GM12874 (cell line): Measurements from ENCODE around the gene URB1.

Experiments used
- TF ChIP-seq, protein P1 (sequence below): IDR thresholded peaks from 2 replicates; pipeline ENCODE4 v1.5.1; 2011; ENCODE audit warnings: low read depth, mild to moderate bottlenecking, control low read depth, low read length, moderate library complexity; ENCODE audit not compliant: insufficient read depth

The URB1 gene

GRCh38 chr21:32320059-32320458 is 72.8 kb downstream of the URB1 start:
- TF ChIP-seq, protein P1, sequence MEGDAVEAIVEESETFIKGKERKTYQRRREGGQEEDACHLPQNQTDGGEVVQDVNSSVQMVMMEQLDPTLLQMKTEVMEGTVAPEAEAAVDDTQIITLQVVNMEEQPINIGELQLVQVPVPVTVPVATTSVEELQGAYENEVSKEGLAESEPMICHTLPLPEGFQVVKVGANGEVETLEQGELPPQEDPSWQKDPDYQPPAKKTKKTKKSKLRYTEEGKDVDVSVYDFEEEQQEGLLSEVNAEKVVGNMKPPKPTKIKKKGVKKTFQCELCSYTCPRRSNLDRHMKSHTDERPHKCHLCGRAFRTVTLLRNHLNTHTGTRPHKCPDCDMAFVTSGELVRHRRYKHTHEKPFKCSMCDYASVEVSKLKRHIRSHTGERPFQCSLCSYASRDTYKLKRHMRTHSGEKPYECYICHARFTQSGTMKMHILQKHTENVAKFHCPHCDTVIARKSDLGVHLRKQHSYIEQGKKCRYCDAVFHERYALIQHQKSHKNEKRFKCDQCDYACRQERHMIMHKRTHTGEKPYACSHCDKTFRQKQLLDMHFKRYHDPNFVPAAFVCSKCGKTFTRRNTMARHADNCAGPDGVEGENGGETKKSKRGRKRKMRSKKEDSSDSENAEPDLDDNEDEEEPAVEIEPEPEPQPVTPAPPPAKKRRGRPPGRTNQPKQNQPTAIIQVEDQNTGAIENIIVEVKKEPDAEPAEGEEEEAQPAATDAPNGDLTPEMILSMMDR: no peak

DNA sequence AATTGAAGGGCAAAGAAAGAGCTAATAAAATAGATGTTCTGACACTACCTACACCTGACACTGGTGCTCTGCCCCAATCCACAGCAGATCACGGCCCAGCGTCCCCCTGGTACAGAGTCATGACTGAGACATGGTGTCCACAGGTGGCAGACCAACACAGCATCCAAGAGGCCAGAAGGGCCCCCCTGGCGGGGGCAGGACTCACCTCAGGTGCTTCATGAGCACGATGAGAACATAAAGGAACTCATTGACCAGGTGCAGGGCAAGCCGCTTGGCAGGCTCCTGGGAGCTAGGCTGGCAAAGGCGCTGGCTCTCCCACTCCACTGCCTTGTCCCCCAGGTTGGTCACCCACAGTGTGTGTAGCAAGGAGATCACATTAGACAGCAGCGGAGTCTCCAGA is 73.8 kb downstream of the URB1 start:
- TF ChIP-seq, protein P1: no peak

DNA sequence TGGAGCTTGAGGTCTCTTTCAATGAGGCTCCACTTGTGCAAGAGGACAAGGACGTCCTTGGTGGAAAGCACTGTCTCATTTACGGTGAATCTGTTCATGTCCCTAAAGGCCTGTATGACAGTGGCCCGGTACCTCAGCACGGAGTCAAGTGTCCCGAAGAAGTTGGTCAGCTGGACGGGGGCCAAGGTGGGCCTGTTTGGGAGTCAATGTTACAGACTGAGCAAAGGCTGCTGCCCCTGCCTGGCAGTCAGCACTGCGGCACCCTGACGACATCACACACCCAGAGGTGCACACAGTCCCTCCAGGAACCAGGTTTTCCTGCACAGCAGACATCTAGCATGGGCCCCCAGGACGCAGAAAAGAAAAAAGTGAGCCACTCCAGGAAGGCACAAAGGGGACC is 75.1 kb downstream of the URB1 start:
- TF ChIP-seq, protein P1: no peak

- TF ChIP-seq, protein P1: no peak
Observed at GRCh38 chr21:32316361-32317215, 76.2 kb downstream of the URB1 start.

- TF ChIP-seq, protein P1: no peak
Observed at GRCh38 chr21:32315511-32316281, 77.1 kb downstream of the URB1 start.

- TF ChIP-seq, protein P1: no peak
Observed at GRCh38 chr21:32314806-32315205, 78.0 kb downstream of the URB1 start.

DNA sequence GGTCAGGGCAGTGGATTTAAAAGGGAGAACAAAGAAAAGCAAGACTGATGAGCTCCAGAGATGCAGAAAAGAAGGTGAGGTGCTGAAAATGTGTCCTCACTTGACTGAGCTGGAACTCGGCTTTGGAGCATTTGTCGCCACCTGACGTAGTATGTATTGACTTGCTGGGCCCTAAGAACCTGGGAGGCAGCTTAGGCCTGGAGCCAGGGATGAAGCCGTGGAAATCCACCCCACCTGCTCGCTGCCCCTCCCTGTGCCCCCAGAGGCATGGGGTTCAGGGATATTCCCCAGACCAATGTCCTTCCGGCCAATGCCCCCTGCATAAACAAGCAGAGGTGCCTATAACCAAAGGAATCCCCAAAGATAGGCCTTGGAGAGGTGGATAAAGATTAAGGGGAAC is 79.8 kb downstream of the URB1 start:
- TF ChIP-seq, protein P1: no peak
